ENCODE data around the gene DPYD. TPM values are rescaled to one million over a fixed set of nuclear protein-coding genes. Genes with fewer than 3 reads are reported as not detected.

Gene DPYD
- total RNA-seq, 1 donor from 2014 or later = 45.7 TPM

DNA sequence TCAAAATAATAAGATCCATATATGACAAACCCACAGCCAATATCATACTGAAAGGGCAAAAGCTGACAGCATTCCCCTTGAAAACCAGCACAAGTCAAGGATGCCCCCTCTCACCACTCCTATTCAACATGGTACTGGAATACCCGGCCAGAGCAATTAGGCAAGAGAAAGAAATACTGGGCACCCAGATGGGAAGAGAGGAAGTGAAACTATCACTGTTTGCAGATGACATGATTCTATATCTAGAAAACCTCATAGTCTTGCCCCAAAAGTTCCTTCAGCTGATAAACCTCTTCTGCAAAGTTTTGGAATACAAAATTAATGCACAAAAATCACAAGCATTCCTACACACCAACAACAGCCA is 756.6 kb downstream of the DPYD start:
- ATAC-seq (no peak), DNase-seq (ENCODE audit: low spot score) (no peak)
- intact Hi-C loops (cut with DNase I) = no loop called here

DNA sequence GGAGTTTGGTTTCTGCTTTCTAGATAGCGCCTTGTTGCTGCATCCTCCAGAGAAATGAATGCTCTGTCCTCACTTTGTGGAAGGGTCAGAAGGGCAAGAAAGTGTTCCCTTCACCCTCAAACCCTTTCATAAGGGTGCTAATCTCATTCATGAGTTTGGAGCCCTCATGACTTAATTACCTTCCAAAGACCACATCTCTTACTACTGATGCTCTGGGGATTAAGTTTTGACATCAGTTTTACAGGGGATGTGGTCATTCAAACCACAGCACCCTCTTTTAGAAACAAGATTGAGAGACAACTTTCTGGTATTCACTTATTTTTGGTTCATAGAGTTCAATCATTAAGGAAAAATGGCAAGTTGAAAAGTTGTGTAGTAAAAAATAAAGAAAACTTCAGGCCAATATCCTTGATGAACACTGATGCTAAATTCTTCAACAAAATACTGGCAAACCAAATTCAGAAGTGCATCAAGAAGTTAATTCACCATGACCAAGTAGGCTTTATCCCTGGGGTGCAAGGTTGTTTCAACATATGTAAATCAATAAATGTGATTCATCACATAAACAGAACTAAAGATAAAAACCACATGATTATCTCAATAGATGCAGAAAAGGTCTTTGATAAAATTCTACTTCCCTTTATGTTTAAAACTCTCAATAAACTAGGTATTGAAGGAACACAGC is 757.1 kb downstream of the DPYD start:
- intact Hi-C loops (cut with DNase I) = no loop called here
- no peak for ATAC-seq
- DNase-seq (ENCODE audit: low spot score) = no peak

DNA sequence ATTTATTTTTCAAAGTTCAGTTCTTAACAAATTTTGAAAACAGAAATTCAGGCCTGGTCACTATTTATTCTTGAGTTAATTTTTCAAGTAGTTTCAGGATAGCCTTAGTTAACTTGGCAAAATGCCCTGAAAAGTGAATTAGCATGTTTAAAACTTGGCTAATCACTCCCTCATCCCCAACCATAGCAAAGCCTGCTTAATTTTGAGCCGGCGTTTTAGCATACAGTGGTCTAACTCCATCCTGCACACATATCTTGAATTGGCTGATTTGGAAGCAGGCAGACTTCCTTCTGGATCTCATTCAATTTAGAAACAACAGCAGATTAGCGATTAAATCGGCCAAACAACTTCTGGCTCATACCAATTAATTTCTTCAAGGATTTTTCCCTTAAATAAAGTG is 760.0 kb downstream of the DPYD start:
- ATAC-seq (no peak), DNase-seq (ENCODE audit: low spot score) (no peak)
- intact Hi-C loops (cut with DNase I) = no loop called here

DNA sequence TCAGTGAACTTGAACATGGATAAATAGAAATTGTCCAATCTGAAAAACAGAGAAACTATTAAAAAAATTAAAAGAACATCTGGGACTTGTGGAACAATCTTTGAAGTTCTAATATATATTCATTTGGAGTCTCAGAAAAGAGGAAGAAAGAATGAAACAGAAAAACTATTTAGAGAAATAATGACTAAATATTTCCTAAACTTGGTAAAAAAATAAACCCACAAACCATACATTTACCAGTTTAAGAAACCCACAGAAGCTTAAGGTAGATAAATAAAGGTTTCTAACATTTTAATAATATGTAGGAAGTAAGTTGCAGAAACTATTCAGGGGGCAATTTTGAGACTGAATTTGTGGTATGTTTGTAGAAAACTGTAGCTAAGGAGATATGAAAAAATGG is 761.5 kb downstream of the DPYD start:
- intact Hi-C loops (cut with DNase I) = no loop called here
- no peak for ATAC-seq
- no peak for DNase-seq (ENCODE audit: low spot score)

DNA sequence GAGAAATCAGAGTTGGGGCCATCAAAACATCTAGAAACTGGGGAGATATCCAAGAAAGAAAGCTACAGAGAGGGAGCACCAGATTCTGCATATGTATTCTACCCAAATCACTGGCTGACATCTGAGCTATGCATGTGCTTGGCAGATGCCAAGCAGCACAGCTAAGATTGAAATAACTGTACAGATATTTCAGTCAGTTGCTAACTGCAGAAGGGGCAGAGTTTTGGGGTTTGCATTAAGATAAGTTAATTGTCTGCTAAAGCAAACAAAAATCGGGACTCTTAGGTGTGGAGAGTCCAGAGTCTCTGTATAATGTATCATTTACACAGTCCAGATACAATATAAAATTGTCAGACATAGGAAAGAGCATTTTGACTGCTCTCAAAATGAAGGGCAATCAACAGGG is 762.1 kb downstream of the DPYD start:
- ATAC-seq (no peak), DNase-seq (ENCODE audit: low spot score) (no peak)
- intact Hi-C loops (cut with DNase I) = no loop called here

DNA sequence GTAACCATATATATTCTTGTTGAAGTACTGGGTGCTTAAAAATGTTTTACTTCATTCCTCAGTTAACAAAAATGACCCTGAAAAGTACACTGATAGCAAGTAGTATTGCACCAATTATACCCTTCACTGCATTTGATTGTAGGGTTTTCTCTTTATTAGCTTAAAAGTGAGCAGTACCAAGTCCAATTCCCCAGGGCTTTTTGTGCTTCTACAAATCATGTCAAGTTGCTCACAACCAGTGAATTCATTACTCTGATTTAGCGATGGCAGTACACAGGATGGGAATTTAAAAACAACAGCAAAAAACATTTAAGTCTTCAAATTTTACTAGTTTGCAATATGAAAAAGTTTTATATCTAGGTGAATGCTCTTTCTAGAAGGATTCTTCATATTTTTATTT is 762.8 kb downstream of the DPYD start:
- DNase-seq (ENCODE audit: low spot score) = no peak
- intact Hi-C loops (cut with DNase I) = no loop called here
- no peak for ATAC-seq

DNA sequence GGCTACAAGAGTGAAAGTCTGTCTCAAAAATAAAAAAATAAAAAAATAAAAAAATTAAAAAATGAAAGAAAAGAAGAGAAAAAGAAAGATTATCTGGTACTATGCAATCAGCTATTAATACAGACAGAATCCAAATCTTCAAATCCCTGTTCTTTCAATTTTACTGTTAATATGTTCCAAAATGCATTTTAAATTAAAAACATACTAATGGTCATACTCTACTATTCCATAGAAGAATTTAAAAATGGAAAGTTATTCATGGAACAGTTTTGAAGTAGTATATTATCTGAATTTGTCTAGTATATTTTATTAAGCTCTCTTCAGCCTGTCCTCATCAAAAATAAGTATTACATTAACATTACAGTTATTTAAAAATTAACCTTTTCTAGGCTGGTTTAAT is 769.2 kb downstream of the DPYD start:
- DNase-seq (ENCODE audit: low spot score) (no peak), ATAC-seq (no peak)
- intact Hi-C loops (cut with DNase I) = no loop called here

DNA sequence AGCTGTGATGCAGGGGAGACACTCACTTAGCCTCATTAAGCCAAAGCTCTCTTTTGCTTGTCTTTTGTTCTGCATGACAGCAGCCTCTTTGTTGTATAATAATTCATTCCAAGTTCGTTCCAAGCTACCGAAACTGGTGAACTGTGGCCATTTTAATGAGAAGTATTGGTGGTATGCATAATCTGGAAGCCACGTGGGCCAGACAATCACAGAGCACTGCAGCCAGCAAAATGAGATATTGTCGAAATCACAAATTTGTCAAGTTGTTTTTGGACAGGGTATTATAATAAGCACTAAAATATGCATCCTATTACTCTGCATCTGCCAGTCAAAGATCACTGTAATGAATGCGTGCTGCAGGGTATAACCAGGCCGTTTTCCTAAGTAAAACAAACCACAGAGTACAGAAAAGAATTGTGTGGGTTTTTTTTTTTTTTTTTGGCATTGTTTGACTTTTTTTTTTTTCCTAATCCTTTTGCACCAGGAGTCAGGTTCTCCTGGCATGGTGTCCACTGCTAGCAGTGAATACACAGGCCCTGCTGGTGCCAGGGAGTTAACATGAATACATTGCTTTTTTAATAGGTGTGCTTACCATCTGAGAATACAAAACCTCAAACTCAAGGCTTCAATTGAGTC is 775.4 kb downstream of the DPYD start:
- DNase-seq (ENCODE audit: low spot score) (no peak), ATAC-seq (peak; percentile 76)
- intact Hi-C loops (cut with DNase I) = no loop called here

DNA sequence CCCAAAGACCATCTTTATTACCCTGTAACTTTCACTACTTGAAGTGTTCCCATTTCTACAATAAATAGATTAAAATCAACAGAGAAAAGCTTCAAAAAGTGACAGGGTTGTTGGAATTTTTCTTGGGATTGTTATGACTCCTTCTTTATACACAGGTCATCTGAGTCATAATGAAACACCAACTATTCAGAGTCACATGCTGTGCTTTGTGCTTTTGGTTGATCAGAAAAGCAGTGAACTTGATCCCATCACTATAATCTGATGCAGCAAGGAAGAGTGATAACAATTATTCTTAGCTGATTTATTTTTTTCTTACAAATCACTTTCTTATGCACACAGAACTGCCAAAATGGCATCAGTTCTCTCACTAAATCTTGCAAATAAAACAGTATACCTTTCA is 776.3 kb downstream of the DPYD start:
- DNase-seq (ENCODE audit: low spot score) (no peak), ATAC-seq (no peak)
- intact Hi-C loops (cut with DNase I) = no loop called here

DNA sequence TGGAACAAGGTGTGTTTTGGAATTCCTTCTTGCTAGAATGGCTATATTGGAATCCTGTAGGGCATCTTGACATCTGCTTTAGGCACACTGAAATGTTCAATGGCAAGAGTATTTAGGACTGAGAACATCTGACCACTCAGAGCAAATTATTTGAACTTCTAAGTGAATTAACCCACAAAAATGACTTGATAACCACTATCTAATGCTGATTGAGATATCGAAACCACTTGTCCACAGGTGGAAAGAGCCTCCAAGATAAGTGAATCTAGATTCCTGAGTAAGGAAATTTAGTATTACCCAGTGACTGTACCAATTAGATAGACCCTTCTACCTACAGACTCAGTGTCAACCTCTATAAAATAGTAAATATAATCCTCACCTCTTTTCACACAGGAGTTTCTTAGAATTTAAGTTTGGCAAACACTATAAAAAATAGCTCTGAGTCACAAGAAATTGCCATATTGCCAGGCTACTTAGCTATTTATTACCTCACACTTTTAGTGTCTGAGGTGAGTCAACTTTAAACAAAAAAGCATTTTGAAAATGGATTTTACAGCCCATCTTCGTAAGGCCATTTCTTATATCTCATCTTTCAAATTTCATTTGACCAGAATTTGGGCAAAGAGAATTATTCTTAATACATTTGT is 777.5 kb downstream of the DPYD start:
- DNase-seq (ENCODE audit: low spot score) (no peak), ATAC-seq (no peak)
- intact Hi-C loops (cut with DNase I) = no loop called here

DNA sequence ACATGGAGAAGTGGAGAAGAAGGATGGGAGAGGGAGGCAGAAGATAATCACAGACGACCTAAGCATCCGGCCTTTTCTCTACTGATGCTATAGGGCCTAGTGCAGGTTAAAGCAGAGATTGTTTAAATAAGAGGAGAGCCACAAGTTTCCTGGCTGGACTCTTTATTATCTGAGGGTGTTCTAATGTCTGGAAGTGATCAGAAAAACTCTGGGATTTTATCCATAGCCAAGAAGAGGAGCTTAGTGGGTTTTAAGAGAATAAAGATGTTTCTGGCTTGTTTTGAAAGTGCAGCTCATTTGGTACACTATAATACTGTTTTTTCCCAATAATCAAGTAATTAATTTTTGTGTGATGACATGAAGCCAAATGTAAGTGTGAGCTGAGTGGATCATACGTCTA is 780.2 kb downstream of the DPYD start:
- ATAC-seq (no peak), DNase-seq (ENCODE audit: low spot score) (no peak)
- intact Hi-C loops (cut with DNase I) = no loop called here

DNA sequence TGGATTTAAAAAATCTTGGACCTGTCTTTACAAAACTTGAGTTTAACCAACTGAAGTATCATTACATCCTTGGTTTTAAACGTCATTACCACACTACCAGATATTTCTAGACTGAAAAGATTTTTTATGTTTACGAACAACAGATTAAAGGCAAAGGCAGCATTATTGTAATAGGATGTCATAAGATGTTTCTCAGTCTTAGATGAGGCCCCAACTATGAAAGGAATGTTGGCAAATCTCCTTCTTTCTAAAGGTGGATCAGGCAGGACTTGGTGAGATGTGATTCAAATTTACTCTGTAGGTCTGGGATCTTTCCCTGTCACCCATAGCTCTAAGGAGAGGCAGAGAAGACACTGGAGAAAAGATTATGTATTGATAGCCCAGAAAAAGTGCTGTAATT is 781.3 kb downstream of the DPYD start:
- intact Hi-C loops (cut with DNase I) = no loop called here
- DNase-seq (ENCODE audit: low spot score) (no peak), ATAC-seq (no peak)

DNA sequence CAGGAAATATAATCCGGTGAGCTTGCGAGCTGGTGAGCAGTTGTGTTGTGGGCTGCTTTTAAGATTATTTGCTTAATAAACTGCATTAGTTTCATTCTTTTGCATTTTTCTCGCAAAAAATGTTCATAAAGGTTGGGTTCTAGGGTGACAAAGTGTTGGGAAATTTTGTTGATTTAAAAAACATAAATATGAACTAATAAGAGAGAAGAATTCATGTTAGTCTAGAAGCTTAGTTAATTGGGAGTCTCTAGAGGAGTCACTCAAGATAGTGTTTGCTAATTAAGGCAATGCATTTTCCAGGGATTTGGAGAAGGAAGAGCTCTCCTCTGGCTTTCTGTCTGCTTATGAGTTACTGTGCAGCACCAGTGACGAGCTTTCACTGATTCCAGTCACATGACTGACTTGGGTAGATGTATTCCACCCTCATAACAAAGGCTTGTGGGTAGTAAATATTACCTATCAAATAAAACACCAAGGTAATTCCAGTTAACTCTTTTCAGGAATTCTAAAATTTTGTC is 782.3 kb downstream of the DPYD start:
- ATAC-seq (peak; percentile 36), DNase-seq (ENCODE audit: low spot score) (no peak)
- intact Hi-C loops (cut with DNase I) = no loop called here

DNA sequence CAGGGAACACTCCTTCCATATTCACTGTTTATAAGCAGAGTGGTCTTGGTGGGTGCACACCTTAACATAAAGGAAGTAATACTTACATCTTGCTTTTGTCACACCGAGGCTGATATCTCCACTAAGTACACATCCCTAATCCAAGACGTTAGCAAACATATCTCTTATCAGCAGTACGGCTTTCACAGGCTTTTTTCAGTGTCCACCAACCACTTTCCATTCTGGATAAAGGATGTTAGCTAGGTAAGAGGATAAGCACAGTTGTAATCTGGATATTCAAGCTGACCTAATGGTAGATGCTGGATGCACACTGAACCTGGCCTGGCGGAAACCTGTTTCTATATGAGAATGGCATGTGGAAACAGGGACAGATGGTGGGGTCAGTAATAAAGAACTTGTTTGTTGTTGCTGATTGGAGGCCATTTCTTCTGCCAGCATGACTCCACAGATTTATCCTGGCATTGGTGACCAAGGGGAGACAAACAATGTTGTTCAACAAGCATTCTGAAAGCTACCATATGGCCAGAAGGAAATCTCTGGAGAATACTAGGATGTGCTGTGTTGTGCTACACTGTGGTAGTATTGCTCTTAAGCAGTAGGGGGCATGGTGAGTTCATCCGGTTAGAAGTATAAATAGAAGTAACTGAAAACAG is 782.8 kb downstream of the DPYD start:
- ATAC-seq = peak; percentile 84
- intact Hi-C loops (cut with DNase I) = no loop called here
- no peak for DNase-seq (ENCODE audit: low spot score)

DNA sequence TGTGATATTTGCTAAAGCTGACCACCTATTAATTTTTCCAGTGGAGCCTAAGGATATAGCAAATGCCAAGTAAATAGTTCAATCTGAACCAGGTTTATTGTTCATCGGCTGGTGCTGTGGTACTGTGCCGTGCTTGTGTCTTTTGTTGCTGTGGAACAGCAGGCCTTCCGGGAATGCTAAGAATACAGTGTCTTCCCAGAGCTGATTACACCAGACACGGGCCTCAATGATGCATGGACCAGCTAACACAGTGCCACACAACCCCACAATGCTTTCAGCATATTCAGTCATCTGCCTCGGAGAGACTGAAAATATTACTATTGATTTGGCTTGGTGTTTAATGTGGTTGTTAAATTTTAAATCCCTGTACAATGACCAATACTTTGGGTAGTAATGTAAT is 783.8 kb downstream of the DPYD start:
- ATAC-seq = no peak
- intact Hi-C loops (cut with DNase I) = no loop called here

DNA sequence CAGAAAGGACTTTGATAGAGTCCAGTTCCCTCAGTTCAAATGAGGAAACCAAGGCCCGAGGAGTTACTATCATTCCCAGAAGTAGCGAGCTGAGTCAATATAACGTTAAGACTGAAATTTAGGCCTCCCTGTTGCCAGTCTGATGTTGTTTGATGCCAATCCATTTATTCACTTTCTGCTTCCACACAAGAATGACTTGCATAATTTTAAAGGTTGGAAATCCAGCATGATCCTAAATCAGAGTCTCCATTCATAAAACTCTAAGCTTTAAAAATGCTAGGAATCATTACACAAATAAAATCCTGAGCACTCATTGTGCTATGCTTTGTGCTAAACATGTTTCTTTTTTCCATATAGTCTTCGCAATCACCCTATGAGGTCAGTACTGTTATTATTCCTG is 784.9 kb downstream of the DPYD start:
- intact Hi-C loops (cut with DNase I) = no loop called here
- ATAC-seq = no peak
- no peak for DNase-seq (ENCODE audit: low spot score)

More for the DNA sequence above, 783.8 kb downstream of the DPYD start:
- DNase-seq (ENCODE audit: low spot score) = no peak

DNA sequence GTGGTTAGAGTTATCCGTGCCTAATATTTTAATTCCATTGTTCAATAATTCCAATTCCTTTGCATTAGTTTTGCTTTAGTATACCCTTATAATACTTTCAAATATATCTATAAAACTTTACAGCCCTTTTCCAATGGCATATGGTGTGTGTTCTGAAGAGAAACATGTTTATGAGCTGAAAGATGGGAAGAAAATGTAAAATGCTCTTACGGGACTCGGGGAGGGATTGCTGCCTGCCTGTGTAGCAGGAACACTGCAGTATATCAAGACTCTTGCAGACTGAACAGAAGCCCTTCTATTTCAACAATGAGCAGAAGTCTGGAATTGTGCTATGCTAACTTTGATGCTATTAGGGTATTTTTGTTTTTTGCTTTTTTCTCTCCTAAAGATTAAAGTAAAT is 792.4 kb downstream of the DPYD start:
- DNase-seq (ENCODE audit: low spot score) (no peak), ATAC-seq (no peak)
- intact Hi-C loops (cut with DNase I) = no loop called here

DNA sequence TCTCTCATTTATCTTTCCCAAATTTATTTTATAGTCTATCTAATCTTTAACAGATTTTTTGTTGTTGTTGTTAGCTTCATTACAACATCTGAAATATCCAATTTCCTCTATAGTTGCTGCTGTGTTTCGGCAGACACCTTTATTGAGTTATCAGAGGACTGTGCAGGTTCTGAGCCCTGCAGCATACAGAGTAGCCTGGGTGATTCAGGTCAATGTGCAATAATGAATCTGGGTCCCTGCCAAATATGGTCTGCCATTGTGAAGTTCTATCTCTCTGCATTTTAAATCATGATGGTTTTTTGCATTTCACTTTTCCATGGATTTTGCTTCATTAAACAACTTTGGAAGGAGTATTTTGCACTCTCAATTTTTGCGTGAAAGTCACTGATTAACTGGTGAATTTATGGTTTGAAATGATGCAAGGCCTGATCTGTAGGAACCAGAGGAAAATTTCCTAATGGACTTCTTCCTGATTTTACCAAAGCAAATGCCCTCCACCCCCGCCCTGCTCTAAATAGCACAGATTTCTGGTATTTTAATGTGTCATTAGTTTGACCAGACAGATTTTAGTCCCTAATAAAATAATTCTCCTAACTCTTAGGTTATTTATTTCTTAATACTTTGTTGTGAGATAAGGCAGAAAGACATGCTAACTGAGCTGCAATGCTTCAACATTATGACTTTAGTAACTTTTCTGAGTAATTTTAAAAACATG is 797.0 kb downstream of the DPYD start:
- intact Hi-C loops (cut with DNase I) = no loop called here
- DNase-seq (ENCODE audit: low spot score) = no peak
- ATAC-seq = no peak

DNA sequence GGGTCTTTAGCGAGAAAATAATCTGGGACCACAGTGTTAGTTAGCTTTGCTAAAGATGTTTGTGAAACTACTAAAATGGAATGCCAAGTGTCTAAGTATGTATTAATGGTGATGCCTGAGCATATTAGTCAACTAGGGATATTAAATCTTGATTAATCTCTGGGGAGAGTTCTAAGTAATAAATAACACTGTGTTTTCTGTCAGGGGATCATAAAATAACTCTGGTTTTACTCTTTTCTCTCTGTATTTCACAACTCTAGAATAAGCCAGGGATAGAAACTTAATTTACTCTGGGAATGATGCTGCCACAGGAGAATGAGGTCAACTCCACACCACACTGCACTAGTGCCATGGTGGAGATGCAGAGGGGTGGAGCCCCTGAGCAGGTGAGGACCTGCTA is 800.0 kb downstream of the DPYD start:
- intact Hi-C loops (cut with DNase I) = no loop called here
- DNase-seq (ENCODE audit: low spot score) (no peak), ATAC-seq (no peak)

All from sciatic nerve (tissue), 2 donors.